ENCODE data around the gene ITPR2.

The ITPR2 gene

DNA sequence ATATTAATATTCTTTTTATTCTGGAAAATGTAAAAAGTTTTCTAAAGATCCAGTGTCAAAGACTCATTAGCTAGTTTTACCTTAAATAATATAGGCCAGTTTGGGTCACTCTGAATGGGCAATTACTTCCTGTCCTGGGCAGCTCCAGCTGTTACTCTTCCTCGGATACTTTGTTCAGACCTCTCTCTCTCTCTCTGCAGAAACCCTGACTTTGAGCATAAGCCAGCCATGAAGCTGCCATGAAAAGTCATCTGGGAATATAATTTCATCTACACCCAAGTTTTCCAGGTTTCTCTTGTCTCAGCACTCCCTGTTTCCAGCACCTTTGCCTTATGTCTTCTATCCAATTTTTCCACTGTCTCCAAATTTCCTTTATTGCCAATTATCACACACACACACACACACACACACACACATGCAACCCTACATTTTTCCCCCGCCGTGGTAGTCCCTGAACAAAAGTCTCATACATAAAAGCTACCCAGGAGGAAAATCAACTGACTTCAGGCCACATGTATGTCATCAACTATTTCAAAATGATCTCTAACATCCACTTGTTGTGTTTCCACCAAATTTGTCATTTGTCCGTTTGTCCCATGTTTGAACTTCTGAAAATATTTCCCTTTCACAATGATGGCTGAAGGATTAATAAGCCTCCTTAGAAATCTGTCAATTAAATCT is 319.5 kb downstream of the ITPR2 start:
- no peak for DNase-seq (ENCODE audit: low spot score)

DNA sequence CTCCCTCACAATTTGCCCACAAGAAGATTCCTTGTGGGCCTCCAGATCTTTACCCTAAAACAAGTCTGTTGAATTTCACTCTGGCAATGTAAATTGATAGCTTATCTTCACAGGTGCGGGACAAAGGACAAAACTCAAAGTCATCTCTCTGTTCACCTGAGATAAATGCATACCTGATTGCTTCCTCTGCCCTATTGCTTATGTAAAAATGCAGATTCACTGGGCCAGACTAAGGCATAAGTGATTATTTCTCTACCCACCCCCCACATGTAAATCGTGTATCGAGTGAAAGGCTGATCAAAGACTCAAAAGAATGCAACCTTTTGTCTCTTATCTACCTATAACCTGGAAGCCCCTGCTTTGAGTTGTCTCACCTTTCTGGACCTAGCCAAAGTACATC is 320.8 kb downstream of the ITPR2 start:
- DNase-seq (ENCODE audit: low spot score) = no peak

DNA sequence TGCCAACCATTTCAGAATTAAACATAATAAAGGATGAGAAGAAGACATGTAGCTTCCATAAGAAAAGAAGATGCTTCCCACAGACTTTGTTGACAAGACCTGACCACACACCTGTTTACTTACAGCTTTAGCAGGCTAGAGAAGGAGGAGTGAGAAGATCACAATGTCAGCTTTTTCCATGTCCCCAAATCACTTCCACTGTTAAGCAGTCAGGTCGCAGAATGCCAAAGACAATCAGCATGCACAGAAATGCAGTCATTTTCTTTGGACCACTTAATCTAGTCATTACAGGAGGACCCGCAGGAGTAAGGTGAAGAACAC is 322.7 kb downstream of the ITPR2 start:
- DNase-seq (ENCODE audit: low spot score) = no peak

GRCh38 chr12:26507613-26508012 is 325.4 kb downstream of the ITPR2 start:
- DNase-seq (ENCODE audit: low spot score) = no peak

DNA sequence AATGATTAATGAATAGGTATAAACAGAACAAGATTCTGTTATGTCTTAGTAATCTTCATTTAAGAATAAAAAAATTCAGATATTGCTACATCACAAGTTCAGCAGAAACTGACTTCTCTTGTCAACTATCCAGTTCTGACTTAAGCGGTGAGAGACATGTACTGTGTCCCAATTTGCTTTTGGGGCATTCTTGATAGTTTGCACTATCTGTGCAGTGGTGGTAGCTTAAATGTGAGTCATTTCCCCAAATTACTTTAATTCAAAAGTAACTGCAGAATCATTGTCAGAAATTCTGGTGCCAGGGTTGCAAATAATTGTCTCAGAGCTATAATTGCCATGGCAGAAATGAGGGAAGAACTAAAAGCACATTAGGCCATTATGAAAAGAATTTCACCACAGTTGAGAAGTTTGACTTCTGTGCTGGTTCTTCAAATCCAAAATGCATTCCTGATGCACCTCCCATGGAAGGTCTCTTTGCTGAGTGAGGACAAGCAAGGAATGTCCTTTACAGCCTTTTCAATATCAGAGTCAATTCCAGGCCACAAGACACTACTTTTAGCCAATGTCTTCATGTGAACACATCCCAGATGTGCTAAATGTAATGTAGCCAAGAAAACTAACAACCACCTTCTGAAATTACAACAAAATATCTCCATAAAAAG is 332.9 kb downstream of the ITPR2 start:
- DNase-seq (ENCODE audit: low spot score) = peak; percentile 26

DNA sequence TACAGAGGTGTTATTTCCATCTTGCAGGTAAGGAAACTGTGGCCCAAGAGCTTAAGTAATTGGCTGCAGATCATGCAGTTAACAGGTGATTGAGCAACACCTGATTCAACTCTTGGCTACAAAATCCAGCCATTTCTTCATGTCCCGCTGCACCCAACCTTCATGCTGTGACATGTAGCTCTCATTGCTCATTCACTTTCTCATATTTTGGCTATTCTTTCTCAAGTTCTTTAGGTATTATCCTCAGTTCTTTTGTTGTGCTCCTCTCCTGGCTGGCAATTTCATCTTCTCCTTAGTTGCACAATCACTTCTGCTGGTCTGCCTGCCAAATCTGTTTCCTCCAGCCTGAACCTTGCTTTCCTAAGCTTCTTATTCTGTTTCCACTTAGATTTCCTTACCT is 336.8 kb downstream of the ITPR2 start:
- peak; percentile 10 for DNase-seq (ENCODE audit: low spot score)

DNA sequence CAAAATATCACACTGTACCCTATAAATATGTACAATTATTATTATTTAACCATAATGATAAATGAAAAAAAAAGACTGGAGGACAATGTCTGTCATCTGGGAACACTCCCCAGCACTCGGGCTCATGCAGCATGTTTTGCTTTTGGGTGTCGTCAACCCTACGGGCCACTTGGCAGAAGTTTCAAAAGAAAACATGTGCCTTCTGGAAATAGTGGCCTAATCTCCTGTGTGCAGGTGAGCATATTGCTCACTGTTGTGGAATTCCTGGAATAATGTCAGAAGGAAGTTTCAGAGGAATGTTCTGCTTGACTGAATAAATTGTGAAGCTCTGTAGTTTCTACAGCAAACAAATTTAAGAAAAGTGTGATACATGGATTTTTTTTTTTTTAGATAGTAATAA is 339.3 kb downstream of the ITPR2 start:
- no peak for DNase-seq (ENCODE audit: low spot score)

DNA sequence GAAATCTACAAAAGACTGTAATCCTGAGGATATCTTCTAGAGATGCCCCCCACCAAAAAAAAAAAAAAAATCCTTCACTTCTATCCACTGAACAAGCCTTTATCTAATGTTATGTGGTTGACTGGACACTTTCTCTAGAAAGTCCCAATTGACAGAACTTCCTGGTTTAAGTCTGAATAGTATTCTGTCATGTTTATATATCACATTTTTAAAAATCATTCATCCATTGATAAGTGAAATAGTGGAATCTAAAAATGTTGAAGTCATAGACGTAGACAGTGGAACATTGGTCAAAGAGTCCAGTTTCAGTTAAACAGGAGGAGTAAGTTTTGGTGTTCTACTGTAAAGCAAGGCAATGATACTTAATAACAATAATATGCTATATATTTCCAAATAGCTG is 340.6 kb downstream of the ITPR2 start:
- no peak for DNase-seq (ENCODE audit: low spot score)

DNA sequence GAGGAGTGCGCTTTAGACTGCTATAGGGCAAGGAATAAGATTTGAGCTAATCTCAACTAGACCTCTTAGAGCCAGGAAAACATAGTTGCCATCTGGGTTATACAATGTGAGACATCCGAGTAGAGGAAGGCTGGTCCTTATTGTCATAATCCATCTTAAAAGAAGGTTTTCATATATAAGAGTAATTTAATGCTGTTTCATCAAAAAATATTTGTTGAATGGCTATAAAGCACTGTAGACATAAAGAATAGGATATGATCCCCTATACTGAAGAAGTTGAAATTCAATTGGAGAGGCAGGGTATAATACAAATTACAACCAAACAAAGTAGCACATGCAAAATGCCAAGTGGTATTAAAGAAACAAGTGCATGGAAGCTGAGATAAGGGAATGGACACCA is 343.1 kb downstream of the ITPR2 start:
- DNase-seq (ENCODE audit: low spot score) = no peak

DNA sequence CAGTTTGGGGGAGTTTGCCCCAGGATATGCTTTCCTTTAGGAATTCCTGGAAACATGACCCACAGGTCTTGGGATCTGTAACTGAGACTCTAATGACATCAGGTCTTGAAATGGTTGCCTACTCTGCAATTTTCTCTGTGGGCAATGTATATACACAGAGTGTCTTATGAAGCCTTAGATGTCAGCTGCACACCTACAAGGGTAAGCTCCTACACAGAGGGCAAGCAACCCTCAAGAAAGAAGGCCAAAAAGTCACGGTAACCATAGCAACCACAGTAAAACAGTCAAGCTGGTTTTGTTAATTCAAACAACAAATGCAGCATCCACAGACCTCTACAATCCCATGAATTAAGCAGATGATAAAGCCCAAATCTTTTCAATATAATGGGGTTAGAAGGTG is 344.6 kb downstream of the ITPR2 start:
- DNase-seq (ENCODE audit: low spot score) = no peak

DNA sequence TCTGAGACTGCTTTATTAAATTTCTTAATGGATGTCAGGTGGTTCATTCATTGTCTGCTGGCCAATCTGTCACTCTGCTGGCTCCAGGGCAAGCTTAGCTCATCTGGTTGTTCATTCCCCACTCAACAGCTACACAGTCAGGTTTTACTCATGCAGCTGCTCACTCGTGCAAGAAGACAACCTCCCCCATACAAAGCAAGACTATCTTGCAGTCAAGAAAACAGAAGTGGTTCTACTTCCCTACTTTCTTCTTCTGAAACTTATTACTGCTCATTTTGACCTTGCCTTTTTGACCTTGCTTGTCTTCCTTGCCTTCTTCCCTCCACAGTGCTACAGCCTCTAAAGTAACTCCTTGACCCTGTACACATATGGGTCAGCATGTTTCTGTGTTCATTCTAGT is 359.7 kb downstream of the ITPR2 start:
- DNase-seq (ENCODE audit: low spot score) = peak; percentile 20

- DNase-seq (ENCODE audit: low spot score) = peak; percentile 52
These were observed 361.4 kb downstream of the ITPR2 start for GRCh38 chr12:26471560-26471959.

GRCh38 chr12:26469421-26470180 is 363.4 kb downstream of the ITPR2 start:
- no peak for DNase-seq (ENCODE audit: low spot score)

DNA sequence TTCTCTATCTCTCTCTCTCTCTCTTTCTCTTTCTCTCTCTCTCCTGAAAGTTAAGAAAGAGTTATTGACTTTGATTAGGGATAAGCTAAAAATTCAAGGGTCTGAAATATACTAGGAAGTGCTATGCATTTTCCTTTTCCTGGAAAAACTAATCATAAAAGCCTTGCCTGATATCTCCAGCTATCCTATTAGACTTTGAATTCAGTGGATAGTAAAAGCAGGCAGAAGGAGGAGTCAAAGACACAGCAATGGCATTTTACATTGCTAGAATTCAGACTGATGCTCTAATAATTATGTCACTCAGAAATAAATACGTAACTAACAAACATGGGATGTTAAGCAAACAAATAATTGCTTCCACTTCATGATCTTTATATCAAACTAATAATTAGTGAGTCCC is 365.6 kb downstream of the ITPR2 start:
- DNase-seq (ENCODE audit: low spot score) = no peak

DNA sequence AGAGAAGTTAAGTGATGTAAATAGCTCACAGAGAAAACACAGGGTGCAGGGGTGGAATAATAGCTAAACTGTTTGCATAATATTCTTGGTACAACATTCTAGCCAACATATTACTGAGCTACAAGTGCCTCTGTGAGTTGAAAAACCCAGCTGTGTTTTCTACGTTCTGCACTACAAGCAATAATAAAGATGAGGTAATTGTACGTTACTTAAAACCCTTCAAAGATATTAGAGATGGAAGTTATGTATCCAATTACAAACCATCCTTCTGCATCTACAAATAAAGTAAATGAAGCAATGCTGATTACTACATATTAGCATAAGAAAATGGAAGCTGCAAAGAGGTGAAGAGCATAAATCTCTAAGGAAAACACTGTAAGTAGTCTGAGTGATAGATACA is 366.3 kb downstream of the ITPR2 start:
- DNase-seq (ENCODE audit: low spot score) = no peak

DNA sequence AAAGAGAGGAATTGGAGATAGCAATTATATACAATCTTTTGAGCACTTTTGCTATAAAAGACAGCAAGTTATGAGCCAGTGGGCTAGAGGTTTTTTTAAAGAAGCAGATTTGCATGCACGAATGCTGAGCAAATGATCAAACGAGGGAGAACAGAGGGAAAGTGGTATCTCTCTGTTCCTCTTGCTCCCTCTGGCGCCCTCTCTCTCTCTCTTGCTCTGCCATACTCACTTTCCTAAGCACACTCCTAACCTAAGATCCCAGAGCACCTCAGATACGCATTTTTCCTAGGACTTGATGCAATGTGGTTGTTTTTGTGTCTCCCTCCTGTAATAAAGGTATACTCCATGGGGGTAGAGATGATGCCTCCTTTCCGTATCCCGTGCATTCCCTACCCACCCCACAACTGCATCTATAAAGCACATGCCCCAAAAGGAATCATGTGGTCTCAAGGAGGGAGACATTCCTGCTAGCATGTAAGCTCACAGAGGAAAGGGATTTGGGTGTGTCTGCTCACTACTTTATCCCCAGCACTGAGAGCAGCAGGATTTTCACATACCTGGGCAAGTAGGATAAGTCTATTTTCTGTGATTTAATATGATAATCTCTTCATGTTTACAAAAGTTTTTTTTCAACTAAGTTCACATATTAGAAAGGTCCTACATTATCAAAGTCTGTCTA is 367.4 kb downstream of the ITPR2 start:
- no peak for DNase-seq (ENCODE audit: low spot score)

- no peak for DNase-seq (ENCODE audit: low spot score)
These were observed 371.2 kb downstream of the ITPR2 start for GRCh38 chr12:26461776-26462175.

DNA sequence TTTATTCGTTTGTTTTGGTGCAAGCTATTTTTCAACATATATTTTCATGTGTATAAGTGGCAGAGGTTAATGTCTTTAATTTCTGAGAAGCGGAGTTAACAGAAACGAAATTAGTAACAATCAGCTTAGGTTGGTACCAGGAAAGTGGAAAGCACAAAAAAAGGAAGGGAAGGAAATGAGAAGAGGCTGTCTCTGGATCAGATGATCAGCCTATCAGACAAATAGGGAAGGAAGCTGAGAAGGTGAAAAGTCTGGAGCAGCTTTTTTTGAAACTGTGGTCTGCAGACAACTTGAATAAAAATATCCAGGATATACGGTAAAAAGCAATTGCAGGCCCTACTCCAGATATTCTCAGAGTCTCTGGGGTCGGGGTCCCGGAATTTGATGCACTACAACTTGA is 372.6 kb downstream of the ITPR2 start:
- no peak for DNase-seq (ENCODE audit: low spot score)

DNA sequence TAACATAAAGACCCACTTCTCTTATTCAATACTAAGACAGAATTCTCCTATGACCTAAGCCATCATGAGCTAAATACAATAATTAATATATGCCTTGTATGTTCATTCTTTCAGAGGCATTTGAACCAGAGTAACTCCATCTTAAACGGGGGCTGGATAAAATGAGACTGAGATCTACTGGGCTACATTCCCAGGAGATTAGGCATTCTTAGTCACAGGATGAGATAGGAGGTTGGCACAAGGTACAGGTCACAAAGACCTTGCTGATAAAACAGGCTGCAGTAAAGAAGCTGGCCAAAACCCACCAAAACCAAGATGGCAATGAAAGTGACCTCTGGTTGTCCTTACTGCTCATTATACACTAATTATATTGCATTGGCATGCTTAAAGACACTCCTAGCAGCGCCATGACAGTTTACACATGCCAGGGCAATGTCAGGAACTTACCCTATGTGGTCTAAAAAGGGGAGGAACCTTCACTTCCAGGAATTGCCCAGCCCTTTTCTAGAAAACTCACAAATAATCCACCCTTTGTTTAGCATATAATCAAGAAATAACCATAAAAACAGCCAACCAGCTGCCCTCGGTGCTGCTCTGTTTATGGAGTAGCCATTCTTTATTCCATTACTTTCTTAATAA is 376.9 kb downstream of the ITPR2 start:
- no peak for DNase-seq (ENCODE audit: low spot score)

- no peak for DNase-seq (ENCODE audit: low spot score)
These were observed 379.7 kb downstream of the ITPR2 start for GRCh38 chr12:26453246-26453645.

- DNase-seq (ENCODE audit: low spot score) = no peak
These were observed 380.5 kb downstream of the ITPR2 start for GRCh38 chr12:26452511-26452910.

DNA sequence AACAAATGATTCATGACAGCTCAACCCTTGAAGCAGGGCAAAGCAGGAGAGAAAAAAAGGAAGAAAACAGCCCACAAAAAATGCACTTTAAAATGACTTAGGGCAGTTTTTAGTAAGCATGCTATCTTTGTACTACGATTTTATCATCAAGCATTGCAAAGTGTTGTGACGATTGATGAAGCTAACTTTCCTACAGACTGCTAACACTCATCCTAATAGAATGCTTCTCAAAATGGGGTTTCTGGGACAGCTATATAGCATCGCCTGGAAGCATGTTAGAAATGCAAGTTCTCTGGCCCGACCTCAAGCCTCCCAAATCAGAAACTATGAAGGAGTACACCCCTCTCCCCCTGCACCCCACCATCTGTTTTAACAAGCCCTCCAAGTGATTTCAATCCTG is 381.2 kb downstream of the ITPR2 start:
- DNase-seq (ENCODE audit: low spot score) = no peak

All from GM03348 (cell line).